GM21381 (cell line): ENCODE data around the gene GPR65.
A peak's percentile ranks its signal among the peaks of the same experiment; 100 is the strongest.

Source experiments
- ATAC-seq: cut with Tn5 transposase; IDR thresholded peaks from one replicate; pipeline ENCODE4 v1.9.1; 2021; ENCODE audit warnings: mild to moderate bottlenecking, moderate library complexity; ENCODE audit not compliant: unreplicated experiment

GPR65 gene, protein sequence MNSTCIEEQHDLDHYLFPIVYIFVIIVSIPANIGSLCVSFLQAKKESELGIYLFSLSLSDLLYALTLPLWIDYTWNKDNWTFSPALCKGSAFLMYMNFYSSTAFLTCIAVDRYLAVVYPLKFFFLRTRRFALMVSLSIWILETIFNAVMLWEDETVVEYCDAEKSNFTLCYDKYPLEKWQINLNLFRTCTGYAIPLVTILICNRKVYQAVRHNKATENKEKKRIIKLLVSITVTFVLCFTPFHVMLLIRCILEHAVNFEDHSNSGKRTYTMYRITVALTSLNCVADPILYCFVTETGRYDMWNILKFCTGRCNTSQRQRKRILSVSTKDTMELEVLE

DNA sequence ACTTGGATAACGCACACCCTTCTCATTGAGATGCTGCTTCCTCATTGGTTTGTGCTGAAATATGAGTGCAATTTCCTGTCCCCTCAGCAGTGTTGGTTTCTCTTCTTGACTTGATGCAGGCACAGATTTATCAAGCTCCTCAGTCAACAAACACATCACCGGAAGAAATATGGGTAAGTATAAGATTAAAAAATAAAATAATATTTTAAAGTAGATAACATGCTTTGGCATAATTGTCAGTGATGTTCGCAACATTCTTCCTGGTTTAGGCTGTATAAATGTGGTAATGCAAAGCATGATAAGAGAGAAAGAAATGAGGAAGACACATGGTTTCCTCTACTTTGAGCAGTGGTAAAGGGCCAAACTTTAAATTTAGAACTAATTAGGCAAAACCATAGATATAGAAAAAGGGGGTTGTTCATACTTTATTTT is at the start of gene GPR65:
Gene GPR65 (plus strand): TSS at position 86 of the 432 bp plus-strand sequence. CDS start 5,713 bp downstream, outside the sequence.
- ATAC-seq = peak; percentile 60

DNA sequence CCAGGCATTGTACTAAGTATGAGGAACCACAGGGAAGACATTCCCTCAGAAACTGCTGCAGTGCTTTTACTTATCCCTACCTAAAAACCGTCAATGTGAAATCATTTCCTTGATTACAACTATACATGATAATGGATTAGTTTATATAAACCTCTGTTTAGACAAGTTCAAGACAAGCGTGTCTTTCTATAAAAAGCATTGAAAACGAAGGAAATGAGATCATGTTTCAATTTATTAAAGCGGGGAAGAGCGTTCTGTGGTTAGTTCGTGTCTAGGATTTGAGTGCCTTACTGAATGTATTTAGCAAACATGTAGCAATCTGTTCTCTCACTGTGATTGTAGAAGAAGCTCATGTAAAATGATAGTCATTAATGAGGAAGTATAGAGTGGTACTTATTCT is 49.4 kb upstream of the GPR65 start:
- ATAC-seq = no peak

DNA sequence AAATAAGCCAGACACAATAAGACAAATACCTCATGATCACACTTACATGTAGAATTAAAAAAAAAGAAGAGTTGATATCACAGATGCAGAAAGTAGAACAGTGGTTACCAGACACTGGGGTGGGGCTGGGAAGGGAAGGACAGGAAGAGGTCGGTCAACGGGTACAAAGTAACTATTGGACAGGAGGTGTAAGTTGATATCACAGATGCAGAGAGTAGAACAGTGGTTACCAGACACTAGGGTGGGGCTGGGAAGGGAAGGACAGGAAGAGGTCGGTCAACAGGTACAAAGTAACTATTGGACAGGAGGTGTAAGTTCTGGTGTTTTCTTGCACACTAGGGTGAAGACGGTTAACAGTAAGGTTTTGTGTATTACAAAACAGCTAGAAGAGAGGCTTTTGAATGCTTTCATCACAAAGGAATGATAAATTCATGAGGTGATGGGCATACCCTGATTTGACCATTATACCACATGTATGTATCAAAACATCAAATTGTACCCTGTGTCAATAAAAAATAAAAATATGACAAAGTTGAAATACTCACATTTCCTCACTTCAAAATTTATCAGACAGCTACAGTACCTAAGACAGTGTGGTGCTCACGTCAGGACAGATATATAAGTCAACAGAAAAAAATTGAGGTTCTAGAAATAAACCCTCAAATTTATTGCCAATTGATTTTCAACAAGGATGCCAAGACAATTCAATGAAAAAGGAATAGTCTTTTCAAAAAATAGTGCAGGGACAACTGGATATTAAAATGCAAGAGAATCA is 44.7 kb upstream of the GPR65 start:
- ATAC-seq = no peak

DNA sequence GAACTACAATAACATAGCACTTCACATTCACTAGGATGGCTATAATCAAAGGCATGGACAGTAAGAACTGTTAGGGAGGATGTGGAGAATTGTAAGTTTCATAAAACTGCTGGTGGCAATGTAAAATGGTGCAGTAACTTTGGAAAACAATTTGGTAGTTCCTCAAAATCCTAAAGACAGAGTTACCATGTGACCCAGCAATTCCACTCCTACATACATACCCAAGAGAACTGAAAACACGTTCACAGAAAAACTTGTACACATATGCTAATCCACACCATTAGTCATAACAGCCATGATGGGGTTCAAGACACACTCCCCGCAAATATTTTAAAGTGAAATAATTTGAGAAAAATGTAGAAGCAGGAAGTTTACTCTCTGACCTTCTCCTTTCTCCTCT is 43.7 kb upstream of the GPR65 start:
- no peak for ATAC-seq

DNA sequence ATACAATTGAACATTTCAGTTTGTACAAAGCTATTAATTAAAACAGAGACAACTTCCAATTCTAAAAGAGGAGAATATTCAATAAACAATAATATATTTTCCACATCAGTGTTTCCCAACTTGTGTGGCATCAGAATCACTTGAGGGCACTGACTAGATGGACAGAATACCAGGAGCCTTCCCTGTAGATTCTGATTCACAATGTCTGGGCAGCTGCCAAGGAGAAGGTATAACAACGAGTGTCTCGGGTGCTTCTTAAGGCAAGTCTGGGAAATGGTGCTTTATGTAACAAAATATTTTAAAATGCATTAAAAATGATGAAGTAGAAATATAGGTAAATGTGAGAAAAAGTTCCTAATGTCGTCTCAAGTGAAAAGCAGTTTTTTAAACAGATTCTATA is 38.1 kb upstream of the GPR65 start:
- ATAC-seq = no peak

DNA sequence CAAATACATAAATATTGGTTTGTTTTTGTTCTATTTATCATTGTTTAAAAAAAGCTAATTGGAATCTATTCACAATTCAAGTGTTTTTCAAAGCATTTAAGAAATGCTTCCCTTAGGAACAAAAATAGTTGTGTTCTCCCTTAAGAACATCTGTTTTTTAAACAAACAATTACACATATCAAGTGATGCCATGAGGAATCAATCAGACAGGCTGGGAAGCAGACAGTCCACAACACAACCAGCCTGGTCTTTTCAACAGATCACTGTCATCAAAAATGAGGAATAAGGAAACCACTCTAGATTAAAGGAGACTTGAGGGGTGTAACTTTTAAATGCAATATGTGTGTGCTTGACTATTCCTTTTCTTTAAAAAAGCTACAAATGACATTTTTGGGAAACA is 37.4 kb upstream of the GPR65 start:
- no peak for ATAC-seq

DNA sequence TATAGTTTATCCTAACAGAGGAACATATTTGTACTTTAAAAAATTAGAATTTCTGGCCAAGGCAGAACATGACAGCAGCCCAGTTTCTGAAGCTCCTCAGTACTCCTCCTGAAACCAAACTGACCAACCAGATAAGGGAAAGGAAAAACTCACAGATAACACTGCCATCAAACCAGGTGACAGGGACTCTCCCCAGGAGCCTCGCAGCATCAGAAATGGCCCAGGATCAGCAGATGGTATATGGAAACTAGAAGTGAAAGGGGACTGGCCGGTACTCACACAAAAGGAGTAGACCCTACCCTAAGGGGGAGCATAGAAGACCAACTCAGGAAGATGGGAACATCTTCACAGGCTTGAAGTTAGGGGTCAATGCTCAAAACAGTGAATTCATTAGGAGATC is 33.9 kb upstream of the GPR65 start:
- ATAC-seq = peak; percentile 81

DNA sequence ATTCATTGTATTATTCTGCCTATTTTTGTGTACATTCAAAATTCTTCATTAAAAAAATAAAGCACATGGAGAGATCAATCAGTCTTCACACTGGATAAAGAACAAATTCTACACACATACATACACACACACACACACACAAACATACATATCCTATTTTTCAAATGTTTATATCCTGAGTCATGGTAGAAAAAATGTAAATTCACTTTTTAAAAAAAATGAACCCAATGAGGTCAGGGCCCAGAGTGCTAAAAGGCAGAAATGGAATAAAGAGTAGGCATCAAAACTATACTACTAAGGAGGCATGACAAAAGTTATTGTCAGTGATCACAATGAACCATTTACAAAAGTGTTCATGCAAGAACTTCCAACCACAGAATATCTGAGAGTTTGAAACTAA is 29.3 kb upstream of the GPR65 start:
- no peak for ATAC-seq

DNA sequence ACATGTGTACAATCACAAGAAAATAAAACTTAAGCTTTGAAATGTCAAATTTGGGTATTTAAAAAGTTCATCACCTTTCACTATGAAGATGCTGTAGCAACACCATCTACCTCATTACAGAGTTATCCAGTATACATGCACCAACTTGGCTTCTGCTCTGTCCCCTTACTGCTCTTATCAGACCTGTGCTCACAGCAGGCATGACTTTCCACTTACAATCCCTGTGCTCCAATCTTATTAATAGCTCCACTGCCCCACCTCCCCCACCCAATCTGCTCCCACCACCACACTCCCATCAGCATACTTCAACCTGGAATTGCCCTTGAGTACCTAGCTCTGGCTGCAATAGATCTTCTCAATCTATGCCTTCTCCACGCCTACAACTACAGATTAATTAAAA is 25.2 kb upstream of the GPR65 start:
- ATAC-seq = no peak

DNA sequence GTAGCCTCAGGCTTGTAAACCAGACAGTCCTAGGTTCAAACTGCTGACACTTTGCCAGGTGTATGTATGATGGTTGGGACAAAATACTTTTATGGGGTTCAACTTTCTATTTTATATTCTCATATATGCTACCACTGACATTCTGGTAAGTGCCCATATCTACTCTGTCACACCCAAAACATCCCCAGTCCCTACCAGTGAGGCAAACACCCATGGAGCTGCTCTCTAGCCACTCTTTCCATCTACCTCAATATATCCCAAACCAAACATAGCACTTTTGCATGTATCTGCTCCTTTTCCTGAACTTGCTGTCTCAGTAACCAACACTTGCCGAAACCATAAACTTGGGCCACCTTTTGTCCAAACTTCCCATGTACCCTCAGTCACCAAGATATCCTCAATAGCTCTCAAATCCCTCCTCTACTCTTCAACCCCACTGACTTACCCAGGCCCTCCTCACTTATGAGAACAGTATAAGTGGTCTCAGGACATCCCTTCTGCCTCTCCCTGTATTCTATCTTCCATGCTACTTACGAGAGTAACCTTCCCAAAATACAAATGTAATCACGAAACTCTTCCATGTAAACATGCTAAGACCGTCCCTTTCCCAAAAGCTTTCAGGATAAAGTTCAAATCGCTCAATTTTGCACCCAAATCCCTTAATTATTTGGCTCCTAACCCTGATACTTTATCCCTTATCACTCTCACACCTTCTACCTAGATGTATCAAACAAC is 15.5 kb upstream of the GPR65 start:
- ATAC-seq = no peak

DNA sequence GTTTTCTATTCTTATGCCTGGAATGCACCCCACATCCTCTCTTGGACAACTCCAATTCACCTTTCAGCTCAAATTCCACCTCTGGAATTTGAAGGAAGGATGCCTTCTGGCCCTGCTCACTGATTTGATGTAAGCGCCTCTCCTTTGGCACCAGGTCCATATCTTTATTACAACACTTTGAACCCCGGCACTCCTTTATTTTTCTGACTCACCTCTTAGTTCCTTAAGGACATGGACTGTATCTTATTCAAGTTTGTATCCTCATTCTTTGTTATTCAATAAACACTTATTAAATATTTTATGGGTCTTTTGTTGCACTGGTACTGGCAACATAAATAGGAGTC is 15.0 kb upstream of the GPR65 start:
- ATAC-seq = no peak

DNA sequence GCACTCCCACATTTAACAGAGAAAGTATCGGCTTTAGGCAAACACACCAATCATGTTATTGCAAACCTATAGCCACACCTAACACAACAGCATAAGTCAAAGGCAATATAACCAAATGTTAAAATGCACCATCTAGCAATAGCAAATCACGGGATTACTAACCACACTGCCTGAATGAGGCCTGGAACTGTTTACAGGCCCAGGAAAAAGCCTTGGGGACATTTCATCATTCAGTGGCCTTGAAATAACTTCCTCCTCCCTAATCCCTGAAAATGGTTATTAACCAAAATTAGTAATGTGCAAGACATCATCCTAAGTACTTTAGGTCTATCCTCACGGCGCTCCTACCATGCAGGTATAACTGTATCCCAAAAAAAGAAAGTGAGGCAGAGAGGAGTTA is 14.3 kb upstream of the GPR65 start:
- ATAC-seq = no peak

DNA sequence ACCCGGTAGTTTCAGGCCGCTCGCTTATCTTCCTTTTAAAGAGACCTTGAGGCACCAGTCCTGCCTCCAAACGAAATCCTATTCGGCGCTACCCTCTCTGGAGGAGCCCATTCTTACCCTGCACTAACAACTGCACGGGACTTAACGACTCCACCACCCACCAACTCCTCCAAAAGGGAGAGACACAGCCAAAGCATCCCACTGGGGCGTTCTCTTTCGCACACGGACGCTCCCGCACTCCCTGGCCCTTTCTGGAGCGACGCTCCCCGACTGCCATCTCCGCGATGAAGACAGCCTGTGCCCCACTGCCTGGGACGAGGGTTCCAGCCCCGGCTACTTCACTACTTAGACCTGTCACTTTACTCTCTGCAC is 12.6 kb upstream of the GPR65 start:
- no peak for ATAC-seq

DNA sequence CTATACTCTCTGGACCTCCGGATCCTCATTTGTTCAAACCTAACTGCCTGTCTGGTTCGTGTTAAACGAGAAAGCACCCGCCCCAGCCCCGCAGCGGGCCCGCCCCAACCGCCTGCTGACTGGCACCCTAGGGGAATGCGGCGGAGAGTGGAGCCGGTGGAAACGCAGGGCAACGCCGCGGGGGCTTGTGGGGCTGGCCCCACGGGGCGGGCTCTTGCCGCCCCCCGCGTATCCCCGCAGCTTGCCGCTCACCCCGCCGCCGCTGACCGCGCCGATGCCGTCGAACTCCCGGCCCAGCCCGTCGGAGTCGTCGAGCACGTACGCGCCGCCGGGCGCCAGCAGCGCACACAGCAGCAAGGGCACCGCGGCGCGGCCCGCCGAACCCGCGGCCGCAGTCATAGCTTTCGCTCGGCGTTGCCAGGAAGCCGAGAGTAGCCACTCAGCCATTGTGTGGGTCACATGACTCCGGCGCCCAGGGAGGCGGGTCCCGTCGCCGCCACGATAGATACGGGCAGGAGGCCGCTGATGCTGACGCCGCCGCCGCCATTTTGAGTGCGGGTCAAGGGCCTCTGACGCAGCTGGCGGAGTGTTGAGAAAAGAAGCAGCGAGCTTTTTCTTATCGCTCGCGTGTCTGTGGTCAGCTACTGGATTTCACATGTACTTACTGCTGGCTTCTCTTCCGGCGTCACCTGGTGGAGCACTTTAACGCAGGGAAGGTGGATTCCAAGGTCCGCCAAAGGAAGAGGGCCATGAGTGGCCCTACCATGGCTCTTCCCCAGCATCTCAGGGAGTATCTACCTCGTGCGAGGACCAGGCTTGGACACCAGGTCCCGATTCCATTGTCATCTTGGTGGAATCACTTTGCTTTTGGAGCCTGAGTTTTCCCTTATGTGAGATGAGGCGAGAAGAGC is 12.0 kb upstream of the GPR65 start, which contains the start of gene GALC:
Gene GALC (minus strand): TSS at position 465 of the 911 bp plus-strand sequence. CDS start 18 bp downstream, at position 447.
- ATAC-seq = peak; percentile 86

DNA sequence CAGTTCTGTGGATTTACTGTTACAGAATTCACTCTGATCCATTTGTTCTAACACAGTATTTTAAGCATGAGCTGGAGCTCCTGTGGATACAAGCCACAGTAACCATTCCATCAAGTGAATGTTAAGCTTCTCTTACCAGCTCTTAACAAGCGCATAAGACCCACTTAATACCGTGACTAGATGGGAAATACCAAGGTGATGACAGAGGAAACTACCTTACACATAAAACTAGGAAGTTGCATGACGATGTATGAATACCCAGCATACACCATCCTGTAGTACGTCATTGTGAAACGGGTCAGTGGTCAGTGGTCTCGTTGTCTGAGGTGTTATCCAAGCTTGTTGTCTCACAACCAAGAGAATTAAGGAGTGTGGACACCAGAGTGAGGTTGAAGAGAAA is 10.0 kb upstream of the GPR65 start:
- peak; percentile 43 for ATAC-seq

DNA sequence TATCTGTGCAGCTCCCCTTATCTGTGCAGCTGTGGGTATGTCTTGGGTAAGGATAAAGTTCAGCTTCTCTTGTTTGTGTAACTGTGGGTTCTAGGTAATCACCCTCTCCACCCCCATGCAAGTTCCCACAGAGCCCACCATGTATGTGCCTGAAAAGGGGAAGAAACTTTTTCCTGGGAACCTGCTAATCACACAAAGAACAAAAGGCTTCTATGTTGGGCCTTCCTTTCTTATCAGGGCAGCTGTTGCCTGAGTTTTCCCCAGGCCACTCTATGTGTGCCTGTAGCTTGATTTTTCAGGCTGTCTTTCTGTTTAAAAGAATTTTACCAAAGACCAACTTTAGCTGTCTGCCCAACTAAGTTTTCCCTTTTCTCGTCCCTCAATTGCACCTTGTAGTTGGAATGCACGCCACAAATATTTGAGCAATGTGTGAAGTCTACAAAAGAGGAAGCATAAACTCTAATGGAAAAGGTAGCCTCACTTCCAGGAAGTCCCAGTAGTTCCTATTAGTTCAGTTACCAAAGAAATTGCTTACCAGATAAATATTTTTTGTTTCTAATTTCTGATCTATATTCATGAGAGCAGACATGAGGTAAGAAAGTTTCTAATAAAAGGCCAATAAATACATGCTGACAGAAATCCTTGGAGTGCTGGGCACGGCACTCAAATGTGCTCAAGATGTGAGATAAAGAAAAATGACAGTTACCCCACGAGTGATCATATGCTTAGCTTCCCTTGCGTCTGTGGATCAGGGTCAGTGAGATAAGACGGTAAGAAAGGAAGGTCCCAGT is 9.2 kb upstream of the GPR65 start:
- ATAC-seq = no peak

DNA sequence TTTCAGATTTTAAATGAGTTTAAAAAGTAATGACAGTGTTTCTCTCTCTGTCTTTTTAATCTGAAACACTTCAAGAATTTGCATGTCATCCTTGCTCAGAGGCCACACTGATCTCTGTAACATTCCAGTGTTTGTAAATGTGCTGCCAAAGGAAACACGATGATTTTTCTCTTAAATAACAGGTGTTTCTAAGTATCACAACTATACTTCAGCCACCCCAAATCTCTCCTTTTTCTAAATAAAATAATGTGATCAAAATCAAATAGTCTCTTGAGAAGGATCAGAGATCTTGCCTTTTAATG is 8.7 kb upstream of the GPR65 start:
- ATAC-seq = no peak

DNA sequence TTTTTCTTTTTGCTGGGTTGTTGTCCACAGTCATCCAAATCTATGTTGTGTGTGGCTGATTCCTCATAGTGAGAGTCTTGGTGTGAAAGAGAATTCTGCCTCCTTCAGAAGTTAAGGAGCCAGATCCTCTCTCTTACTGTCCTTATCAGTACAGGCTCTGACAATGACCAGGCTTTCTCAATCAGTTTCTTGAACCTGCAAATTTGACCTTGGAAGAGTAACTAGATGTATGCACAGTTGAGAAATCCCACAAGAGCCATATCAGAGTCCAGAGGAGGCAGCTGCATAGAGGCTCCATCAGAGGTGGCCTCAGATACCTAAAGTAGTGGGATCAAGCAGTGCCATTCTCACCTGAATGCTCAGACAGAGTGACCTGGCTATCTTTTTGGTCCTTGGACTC is 6.5 kb upstream of the GPR65 start:
- no peak for ATAC-seq

DNA sequence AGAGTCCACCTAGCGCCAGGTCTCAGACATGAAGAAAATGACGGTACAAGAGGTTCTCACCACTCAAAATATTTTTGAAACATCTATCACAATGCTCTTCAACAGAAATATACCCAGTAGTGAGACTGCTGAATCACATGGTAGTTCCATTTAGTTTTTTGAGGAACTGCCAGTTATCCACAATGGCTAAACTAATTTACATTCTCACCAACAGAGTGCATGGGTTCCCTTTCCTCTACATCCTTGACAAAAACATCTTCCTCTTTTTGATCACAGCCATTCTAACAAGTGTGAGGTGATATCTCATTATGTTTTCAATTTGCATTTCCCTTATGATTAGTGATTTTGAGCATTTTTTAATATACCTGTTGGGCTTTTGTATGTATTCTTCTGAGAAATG is 5.7 kb upstream of the GPR65 start:
- ATAC-seq = no peak

DNA sequence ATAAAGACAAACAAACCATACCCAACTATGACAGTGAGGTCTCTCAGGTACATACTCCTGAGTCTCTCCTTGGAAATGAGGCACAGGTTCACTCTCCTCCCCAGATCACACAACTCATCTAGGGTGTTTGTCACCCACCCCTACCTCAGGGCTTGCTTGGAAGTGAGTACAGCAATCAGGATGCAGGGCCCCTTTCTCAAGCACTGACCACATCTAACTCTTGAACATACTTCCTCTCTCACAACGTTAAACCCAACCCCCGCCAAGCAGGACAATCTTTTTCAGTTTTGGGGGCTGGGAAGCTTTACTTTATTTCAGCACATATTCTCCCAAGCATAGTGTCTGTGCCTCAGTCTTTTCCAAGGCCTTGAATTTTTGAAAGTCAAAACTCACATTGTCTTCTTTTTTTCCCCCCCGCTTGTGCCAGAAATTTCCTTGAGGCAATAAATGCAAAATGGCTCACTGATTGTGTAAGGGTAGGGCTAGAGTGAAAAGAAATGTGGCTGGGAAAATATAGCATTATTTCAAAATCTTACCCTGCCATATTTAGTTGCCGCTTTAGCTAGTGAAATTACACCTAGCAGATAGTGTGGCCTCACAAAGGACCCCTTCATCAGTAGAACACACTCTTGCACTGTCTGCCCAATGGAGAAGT is 2.4 kb upstream of the GPR65 start:
- no peak for ATAC-seq
